Measurements from ENCODE around the gene PDE11A.

PDE11A gene

GRCh38 chr2:177618255-177619253 is 454.0 kb downstream of the PDE11A start:
- DNase-seq = peak; percentile 91

- DNase-seq = no peak
Measured at GRCh38 chr2:177617849-177618248, 454.7 kb downstream of the PDE11A start.

GRCh38 chr2:177616731-177617130 is 455.8 kb downstream of the PDE11A start:
- DNase-seq = no peak

GRCh38 chr2:177616066-177616465 is 456.5 kb downstream of the PDE11A start:
- no peak for DNase-seq

- no peak for DNase-seq
Measured at GRCh38 chr2:177612659-177613058, 459.9 kb downstream of the PDE11A start.

GRCh38 chr2:177611310-177611886 is 461.2 kb downstream of the PDE11A start:
- DNase-seq = no peak

- DNase-seq = no peak
Measured at GRCh38 chr2:177610813-177611212, 461.8 kb downstream of the PDE11A start.

- DNase-seq = no peak
Measured at GRCh38 chr2:177606636-177607035, 465.9 kb downstream of the PDE11A start.

GRCh38 chr2:177604271-177605065 is 468.1 kb downstream of the PDE11A start:
- DNase-seq = no peak

GRCh38 chr2:177603768-177604167 is 468.8 kb downstream of the PDE11A start:
- DNase-seq = no peak

GRCh38 chr2:177603181-177603580 is 469.4 kb downstream of the PDE11A start:
- DNase-seq = no peak

- DNase-seq = no peak
Measured at GRCh38 chr2:177602611-177603164, 469.9 kb downstream of the PDE11A start.

GRCh38 chr2:177600917-177601316 is 471.7 kb downstream of the PDE11A start:
- DNase-seq = no peak

GRCh38 chr2:177599956-177600355 is 472.6 kb downstream of the PDE11A start:
- no peak for DNase-seq

GRCh38 chr2:177599139-177599688 is 473.4 kb downstream of the PDE11A start:
- DNase-seq = no peak

GRCh38 chr2:177598326-177599138 is 474.0 kb downstream of the PDE11A start:
- DNase-seq = no peak

- DNase-seq = no peak
Measured at GRCh38 chr2:177597759-177598158, 474.8 kb downstream of the PDE11A start.

GRCh38 chr2:177596866-177597265 is 475.7 kb downstream of the PDE11A start:
- no peak for DNase-seq

- DNase-seq = no peak
Measured at GRCh38 chr2:177595126-177595845, 477.3 kb downstream of the PDE11A start.

- DNase-seq = no peak
Measured at GRCh38 chr2:177593402-177593801, 479.2 kb downstream of the PDE11A start.

GRCh38 chr2:177592945-177593344 is 479.6 kb downstream of the PDE11A start:
- DNase-seq = no peak
